IPS-20b (cell line): Measurements from ENCODE around the gene ST6GAL1.

ENCODE experiments used
- H3K27ac ChIP-seq: one replicate; pipeline ENCODE4 v1.5.1; 2013; ENCODE audit warnings: low read length
- H3K27me3 ChIP-seq: 2 replicates; pipeline ENCODE4 v1.6.1; 2013; ENCODE audit warnings: mild to moderate bottlenecking, low read length, inconsistent platforms; ENCODE audit not compliant: insufficient read depth
- H3K36me3 ChIP-seq: 2 replicates; pipeline ENCODE4 v1.6.1; 2013; ENCODE audit warnings: low read depth, mild to moderate bottlenecking, inconsistent platforms, low read length, moderate library complexity; ENCODE audit not compliant: insufficient read depth
- H3K4me1 ChIP-seq: 2 replicates; pipeline ENCODE4 v1.6.1; 2013; ENCODE audit warnings: mild to moderate bottlenecking, control low read depth, inconsistent platforms, low read length, moderate library complexity; ENCODE audit not compliant: insufficient read depth
- H3K4me3 ChIP-seq: 2 replicates; pipeline ENCODE4 v1.5.1; 2013; ENCODE audit warnings: mild to moderate bottlenecking, low read length, inconsistent platforms
- H3K9ac ChIP-seq: 2 replicates; pipeline ENCODE4 v1.6.1; 2013; ENCODE audit warnings: low read depth, mild to moderate bottlenecking, inconsistent platforms, low read length, moderate library complexity
- H3K9me3 ChIP-seq: 2 replicates; pipeline ENCODE4 v1.6.1; 2013; ENCODE audit warnings: mild to moderate bottlenecking, low read depth, low read length, inconsistent platforms; ENCODE audit not compliant: insufficient read depth

ST6GAL1 gene

DNA sequence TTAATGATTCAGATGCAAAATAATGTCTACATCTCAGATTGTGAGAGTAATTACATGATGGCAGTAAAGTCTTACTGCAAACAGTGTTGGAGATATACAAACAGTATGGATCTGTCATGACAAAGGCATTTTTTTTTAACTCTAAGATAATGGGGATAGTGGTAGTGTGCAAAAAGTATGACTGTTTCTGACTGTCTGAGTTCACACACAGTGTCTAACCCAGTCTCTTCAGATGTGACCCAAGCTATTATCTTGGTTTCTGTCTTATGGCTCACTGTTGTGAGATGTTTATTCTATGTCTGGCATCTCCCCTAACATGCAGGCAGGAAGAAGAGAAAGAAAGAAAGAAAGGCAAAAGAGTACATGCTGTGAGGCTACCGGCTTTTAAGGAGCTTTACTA, 191.9 kb downstream of the ST6GAL1 start:
- H3K27ac ChIP-seq, result no peak overlapping the region
- no peaks in the 10 kb centered on the region for H3K9me3 ChIP-seq
- H3K36me3 ChIP-seq, result peaks cover 4% of the 10 kb centered on the region; the same call in 1 of the 2 replicates
- H3K4me3 ChIP-seq, result no peak overlapping the region
- H3K9ac ChIP-seq, result no peak overlapping the region
- H3K27me3 ChIP-seq, result no peaks in the 10 kb centered on the region
- 0 out of 2 replicates have a peak, but pooled peaks cover 3% of the 10 kb centered on the region for H3K4me1 ChIP-seq

DNA sequence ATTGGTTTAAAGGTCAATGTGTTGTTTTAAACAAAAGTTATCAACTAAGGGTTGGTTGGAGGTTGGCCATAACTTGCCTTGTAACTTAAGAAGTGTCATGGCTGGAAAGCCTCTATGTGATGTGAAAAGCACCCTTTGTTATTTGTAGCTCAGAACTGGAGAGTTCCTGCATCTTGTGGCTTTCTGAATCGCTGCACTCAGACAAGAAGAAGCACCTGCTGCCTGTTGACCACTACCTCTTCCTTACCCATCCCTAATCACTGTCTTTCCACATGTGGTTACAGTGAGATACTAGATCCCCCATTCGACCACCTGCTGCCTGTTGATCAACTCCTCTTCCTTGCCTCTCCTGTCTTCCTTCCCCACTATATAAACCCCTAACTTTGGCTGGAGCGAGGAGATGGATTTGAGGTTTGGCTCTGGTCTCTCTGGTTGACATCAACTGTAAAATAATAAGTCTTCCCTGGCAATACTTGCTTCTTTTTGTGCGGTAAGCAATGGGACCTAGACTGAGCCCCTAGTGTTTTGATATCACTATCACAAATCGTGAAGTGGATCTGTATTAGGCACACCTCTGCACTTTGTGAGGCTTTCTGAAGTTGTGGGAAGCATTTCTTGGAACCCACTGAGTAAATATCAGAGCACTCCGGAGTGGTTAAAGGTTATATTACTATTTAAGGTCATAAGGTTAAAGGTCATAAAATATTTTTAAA, 195.1 kb downstream of the ST6GAL1 start:
- Histone ChIP-seq H3K4me3 (no peak overlapping the region), H3K9me3 (no peaks in the 10 kb centered on the region; the same call in 1 of the 2 replicates), H3K27me3 (no peaks in the 10 kb centered on the region), H3K36me3 (peaks cover 2% of the 10 kb centered on the region; the same call in 1 of the 2 replicates), H3K4me1 (0 out of 2 replicates have a peak, but pooled peaks cover 3% of the 10 kb centered on the region), H3K27ac (no peak overlapping the region), H3K9ac (no peak overlapping the region)
